WTC11 (cell line): Measurements from ENCODE around the gene MTPN.

Experiments
- CREB1 ChIP-seq: sonication (generic); formaldehyde crosslinking; IDR thresholded peaks from 2 replicates; pipeline ENCODE4 v1.8.0; 2023; ENCODE audit warnings: mild to moderate bottlenecking, missing genetic modification reagents
- CTCF ChIP-seq: fragments of 200-600 bp; IDR thresholded peaks from 2 replicates; pipeline ENCODE4 v1.8.0; 2022; ENCODE audit warnings: antibody characterized with exemption
- NFATC4 ChIP-seq: fragments of 250-450 bp; sonication (Bioruptor Pico); IDR thresholded peaks from 2 replicates; pipeline ENCODE4 v1.9.0; 2021; ENCODE audit warnings: mild to moderate bottlenecking
- NR1H2 ChIP-seq: sonication (generic); formaldehyde crosslinking; IDR thresholded peaks from 2 replicates; pipeline ENCODE4 v1.9.0; 2021; ENCODE audit warnings: mild to moderate bottlenecking, moderate library complexity, missing genetic modification reagents
- NR2C2 ChIP-seq: sonication (generic); formaldehyde crosslinking; IDR thresholded peaks from 2 replicates; pipeline ENCODE4 v1.8.0; 2022; ENCODE audit warnings: mild to moderate bottlenecking, missing genetic modification reagents
- TEAD1 ChIP-seq: sonication (generic); formaldehyde crosslinking; IDR thresholded peaks from 2 replicates; pipeline ENCODE4 v1.8.0; 2022; ENCODE audit warnings: mild to moderate bottlenecking, missing genetic modification reagents
- TP53 ChIP-seq: sonication (generic); formaldehyde crosslinking; IDR thresholded peaks from 2 replicates; pipeline ENCODE4 v1.8.1; 2023; ENCODE audit warnings: mild to moderate bottlenecking, missing genetic modification reagents
- USF1 ChIP-seq: sonication (generic); formaldehyde crosslinking; IDR thresholded peaks from 2 replicates; pipeline ENCODE4 v1.8.0; 2022; ENCODE audit warnings: mild to moderate bottlenecking, missing genetic modification reagents
- USF2 ChIP-seq: sonication (generic); formaldehyde crosslinking; IDR thresholded peaks from 2 replicates; pipeline ENCODE4 v1.8.1; 2023; ENCODE audit warnings: mild to moderate bottlenecking, missing genetic modification reagents, moderate library complexity
- TF ChIP-seq, protein P1 (sequence below): sonication (generic); formaldehyde crosslinking; IDR thresholded peaks from 2 replicates; pipeline ENCODE4 v1.8.0; 2022; ENCODE audit warnings: mild to moderate bottlenecking, missing genetic modification reagents

DNA sequence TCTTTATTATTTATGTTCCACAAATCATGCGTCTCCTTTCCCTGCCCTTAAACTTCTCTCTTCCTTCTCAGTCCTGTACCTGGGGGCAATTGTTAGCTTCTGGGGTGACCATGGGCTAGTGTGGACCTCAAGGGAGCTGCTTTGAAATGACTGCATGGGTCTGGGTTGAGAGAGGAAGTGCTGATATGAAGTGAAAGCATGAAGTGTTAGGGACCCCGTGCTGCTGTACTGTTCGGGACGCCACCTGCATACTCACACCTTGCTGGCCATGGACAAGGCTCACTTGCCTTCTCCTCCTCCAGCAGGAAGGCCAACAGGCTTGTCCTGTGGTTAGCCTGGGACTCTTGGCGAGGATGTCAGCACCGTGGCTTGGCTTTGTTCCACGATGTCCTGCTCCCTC is 56.7 kb downstream of the MTPN start:
- TF ChIP-seq USF2 (CRISPR knock-in tag) (no peak), TP53 (CRISPR knock-in tag) (no peak), TEAD1 (CRISPR knock-in tag) (no peak), NR1H2 (CRISPR knock-in tag) (no peak), USF1 (CRISPR knock-in tag) (no peak), CTCF (no peak), NFATC4 (CRISPR knock-in tag) (no peak), NR2C2 (CRISPR knock-in tag) (no peak), CREB1 (no peak)
- TF ChIP-seq, protein P1, sequence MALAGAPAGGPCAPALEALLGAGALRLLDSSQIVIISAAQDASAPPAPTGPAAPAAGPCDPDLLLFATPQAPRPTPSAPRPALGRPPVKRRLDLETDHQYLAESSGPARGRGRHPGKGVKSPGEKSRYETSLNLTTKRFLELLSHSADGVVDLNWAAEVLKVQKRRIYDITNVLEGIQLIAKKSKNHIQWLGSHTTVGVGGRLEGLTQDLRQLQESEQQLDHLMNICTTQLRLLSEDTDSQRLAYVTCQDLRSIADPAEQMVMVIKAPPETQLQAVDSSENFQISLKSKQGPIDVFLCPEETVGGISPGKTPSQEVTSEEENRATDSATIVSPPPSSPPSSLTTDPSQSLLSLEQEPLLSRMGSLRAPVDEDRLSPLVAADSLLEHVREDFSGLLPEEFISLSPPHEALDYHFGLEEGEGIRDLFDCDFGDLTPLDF (CRISPR knock-in tag), result no peak
